Effector memory CD8-positive, alpha-beta T cell (primary cell): ENCODE results near the gene THAP7.
"Not testable (repeated sequence)": the region's sequence is repeated elsewhere in the genome, so short reads cannot be mapped to it uniquely, and the experiment has no call there.

Source experiments
- ATAC-seq: fragments of 150-1000 bp; cut with Tn5 transposase; replicated peaks from 2 replicates; pipeline ENCODE4 v1.10.0; 2021; ENCODE audit warnings: mild to moderate bottlenecking, moderate library complexity
- DNase-seq, 3 experiments: peaks; one replicate each; pipeline ENCODE4 v3.0.0; 2021
- H3K27ac Mint-ChIP-seq, 2 donors: one replicate each; pipeline ENCODE4 v1.8.0; 2022; ENCODE audit warnings: mild to moderate bottlenecking in 2 of 2, mixed read lengths in 2 of 2, moderate library complexity in 2 of 2
- H3K27me3 Mint-ChIP-seq, 2 donors: one replicate each; pipeline ENCODE4 v1.8.0; 2022; ENCODE audit warnings: mixed read lengths in 2 of 2
- H3K36me3 Mint-ChIP-seq: one replicate; pipeline ENCODE4 v1.8.0; 2022; ENCODE audit warnings: mild to moderate bottlenecking, moderate library complexity, mixed read lengths; ENCODE audit not compliant: insufficient read depth
- H3K4me1 Mint-ChIP-seq, 2 donors: one replicate each; pipeline ENCODE4 v1.8.0; 2022; ENCODE audit warnings: low read depth in 2 of 2, mixed read lengths in 2 of 2
- H3K4me3 Mint-ChIP-seq, 2 donors: one replicate each; pipeline ENCODE4 v1.8.0; 2022; ENCODE audit warnings: mild to moderate bottlenecking in 2 of 2, mixed read lengths in 2 of 2, moderate library complexity in 2 of 2
- H3K9me3 Mint-ChIP-seq, 2 donors: one replicate each; pipeline ENCODE4 v1.8.0; 2022; ENCODE audit warnings: mixed read lengths in 2 of 2

THAP7 gene

DNA sequence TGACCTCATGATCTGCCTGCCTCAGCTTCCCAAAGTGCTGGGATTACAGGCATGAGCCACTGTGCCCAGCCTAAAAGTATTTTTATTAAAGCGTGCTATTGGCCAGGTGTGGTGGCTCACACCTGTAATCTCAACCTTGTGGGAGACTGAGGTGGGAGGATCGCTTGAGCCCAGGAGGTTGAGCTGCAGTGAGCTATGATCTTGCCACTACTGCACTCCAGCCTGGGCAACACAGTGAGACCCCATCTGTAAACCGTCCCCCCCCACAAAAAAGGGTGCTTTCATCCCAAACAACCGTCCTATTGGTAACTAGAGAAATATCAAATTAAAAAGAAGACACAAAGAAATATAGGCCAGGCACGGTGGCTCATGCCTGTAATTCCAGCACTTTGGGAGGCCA lies 37.2 kb upstream of the THAP7 start:
- not testable (repeated sequence) for ATAC-seq

GRCh38 chr22:21038405-21038804 lies 36.5 kb upstream of the THAP7 start:
- H3K4me3 Mint-ChIP-seq: no peak overlapping the region

More for the DNA sequence above, 37.2 kb upstream of the THAP7 start:
- H3K27ac Mint-ChIP-seq, H3K4me3 Mint-ChIP-seq, H3K9me3 Mint-ChIP-seq, DNase-seq, H3K36me3 Mint-ChIP-seq: not testable (repeated sequence)
- H3K27me3 Mint-ChIP-seq: peaks cover 36 to 62% of the 10 kb centered on the region in 2 donors
- H3K4me1 Mint-ChIP-seq: peaks cover 10 to 12% of the 10 kb centered on the region in 2 donors

GRCh38 chr22:21034989-21035388 lies 33.1 kb upstream of the THAP7 start:
- ATAC-seq (no peak), DNase-seq (no peak)
- no peak overlapping the region for H3K4me3 Mint-ChIP-seq
- peaks cover 0 to 3% of the 10 kb centered on the region in 2 donors for H3K4me1 Mint-ChIP-seq
- H3K36me3 Mint-ChIP-seq: peaks cover 2% of the 10 kb centered on the region
- H3K9me3 Mint-ChIP-seq: no peaks in the 10 kb centered on the region
- H3K27me3 Mint-ChIP-seq: peaks cover 49 to 78% of the 10 kb centered on the region in 2 donors
- H3K27ac Mint-ChIP-seq: no peak overlapping the region

More at GRCh38 chr22:21038405-21038804, 36.5 kb upstream of the THAP7 start:
- peaks cover 3 to 6% of the 10 kb centered on the region in 2 donors for H3K4me1 Mint-ChIP-seq
- H3K36me3 Mint-ChIP-seq: no peaks in the 10 kb centered on the region
- peaks cover 34 to 62% of the 10 kb centered on the region in 2 donors for H3K27me3 Mint-ChIP-seq
- no peak overlapping the region for H3K27ac Mint-ChIP-seq
- DNase-seq (no peak), ATAC-seq (no peak)
- no peaks in the 10 kb centered on the region for H3K9me3 Mint-ChIP-seq

- peaks cover 0 to 3% of the 10 kb centered on the region in 2 donors for H3K4me1 Mint-ChIP-seq
- no peak overlapping the region for H3K4me3 Mint-ChIP-seq
- no peak overlapping the region for H3K27ac Mint-ChIP-seq
- H3K27me3 Mint-ChIP-seq: peaks cover 57 to 87% of the 10 kb centered on the region in 2 donors
- ATAC-seq (no peak), DNase-seq (no peak)
- H3K36me3 Mint-ChIP-seq: peaks cover 2% of the 10 kb centered on the region
- no peaks in the 10 kb centered on the region for H3K9me3 Mint-ChIP-seq
Measured at GRCh38 chr22:21033895-21034294, 32.0 kb upstream of the THAP7 start.

GRCh38 chr22:21032868-21033688 lies 31.2 kb upstream of the THAP7 start:
- Mint-ChIP-seq H3K4me1 (peaks cover 0 to 3% of the 10 kb centered on the region in 2 donors), H3K36me3 (peaks cover 2% of the 10 kb centered on the region), H3K9me3 (no peaks in the 10 kb centered on the region), H3K27ac (no peak overlapping the region), H3K4me3 (peak overlapping the region in 1 of 2 donors; percentile 42), H3K27me3 (peaks cover 57 to 80% of the 10 kb centered on the region in 2 donors)
- ATAC-seq (no peak), DNase-seq (no peak)

GRCh38 chr22:21032037-21032867 lies 30.3 kb upstream of the THAP7 start, which contains the start of gene SLC7A4:
Gene SLC7A4, minus strand, starts transcription at chr22:21032561. Its CDS starts 749 bp downstream, at chr22:21031812.
- no peaks in the 10 kb centered on the region for H3K9me3 Mint-ChIP-seq
- H3K27ac Mint-ChIP-seq: no peak within 1 kb of the TSS
- DNase-seq: no peak
- peak; percentile 74 for ATAC-seq
- peaks cover 53 to 75% of the 10 kb centered on the region in 2 donors for H3K27me3 Mint-ChIP-seq
- peaks cover 2% of the 10 kb centered on the region for H3K36me3 Mint-ChIP-seq
- H3K4me3 Mint-ChIP-seq: peak within 1 kb of the TSS in 1 of 2 donors; percentile 52
- H3K4me1 Mint-ChIP-seq: peaks cover 0 to 3% of the 10 kb centered on the region in 2 donors

DNA sequence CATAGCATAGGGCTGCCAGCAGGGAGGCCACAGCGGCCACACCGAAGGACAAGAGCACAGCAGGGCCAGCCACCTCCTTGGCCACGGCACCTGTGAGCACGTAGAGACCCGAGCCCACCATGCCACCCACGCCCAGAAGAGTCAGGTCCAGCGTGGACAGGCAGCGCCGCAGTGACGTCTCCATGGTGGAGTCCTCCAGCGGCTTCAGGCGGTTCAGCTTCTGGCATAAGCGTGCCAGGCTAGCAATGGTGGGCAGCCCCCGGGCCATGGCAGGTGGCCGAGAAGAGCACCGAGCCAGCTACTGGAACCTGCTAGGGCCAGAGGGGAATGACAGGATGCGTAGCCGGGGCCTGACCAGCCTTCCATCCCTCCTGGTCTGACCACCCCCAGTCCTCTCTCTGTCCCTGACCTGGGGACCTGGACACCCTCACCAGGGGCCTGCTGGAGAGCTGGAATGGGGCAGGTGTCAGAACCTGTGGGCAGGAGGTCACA lies 29.7 kb upstream of the THAP7 start:
- peaks cover 51 to 72% of the 10 kb centered on the region in 2 donors for H3K27me3 Mint-ChIP-seq
- no peak for ATAC-seq
- no peaks in the 10 kb centered on the region for H3K9me3 Mint-ChIP-seq

DNA sequence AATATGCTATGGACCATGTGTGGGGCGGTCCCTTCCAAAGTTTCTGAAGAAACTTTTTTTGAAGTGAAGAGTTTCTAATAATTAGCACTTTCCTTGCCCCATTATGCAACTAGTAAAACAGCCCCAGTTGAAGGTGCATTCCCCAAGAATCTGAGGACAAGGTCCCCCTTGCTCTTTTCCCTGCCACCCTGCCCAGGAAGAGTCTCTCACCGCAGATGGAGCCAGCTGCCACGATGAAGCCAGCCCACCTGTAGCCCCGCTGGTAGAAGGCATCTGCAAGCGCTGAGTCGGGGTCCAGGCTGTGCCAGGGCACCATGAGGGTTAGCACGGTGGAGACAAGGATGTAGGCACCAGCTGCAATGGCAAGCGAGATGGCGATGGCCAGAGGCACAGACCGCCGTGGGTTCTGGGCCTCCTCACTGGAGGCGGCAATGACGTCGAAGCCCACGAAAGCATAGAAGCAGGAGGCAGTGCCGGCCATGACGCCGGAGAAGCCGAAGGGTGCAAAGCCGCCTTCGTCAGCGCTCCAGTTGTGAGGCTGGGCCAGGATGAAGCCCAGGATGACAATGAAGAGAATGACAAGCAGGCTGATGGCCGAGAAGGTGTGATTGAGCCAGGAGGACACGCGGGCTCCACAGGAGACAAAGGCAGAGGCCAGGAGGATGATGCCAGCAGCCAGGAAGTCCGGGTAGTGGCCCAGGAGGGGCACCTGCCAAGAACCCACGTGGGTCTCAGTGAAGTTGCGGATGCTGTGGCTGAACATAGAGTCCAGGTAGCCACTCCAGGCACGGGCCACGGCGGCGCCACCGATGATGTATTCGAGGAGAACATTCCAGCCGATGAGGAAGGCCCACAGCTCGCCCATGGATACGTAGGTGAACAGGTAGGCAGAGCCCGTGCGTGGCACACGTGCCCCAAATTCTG lies 29.0 kb upstream of the THAP7 start:
- H3K27me3 Mint-ChIP-seq: peaks cover 47 to 67% of the 10 kb centered on the region in 2 donors
- DNase-seq (no peak), ATAC-seq (no peak)
- no peak overlapping the region for H3K27ac Mint-ChIP-seq
- peaks cover 2% of the 10 kb centered on the region for H3K36me3 Mint-ChIP-seq
- peaks cover 2 to 5% of the 10 kb centered on the region in 2 donors for H3K4me1 Mint-ChIP-seq
- peak overlapping the region in 1 of 2 donors; percentile 52 for H3K4me3 Mint-ChIP-seq
- no peaks in the 10 kb centered on the region for H3K9me3 Mint-ChIP-seq

More for the DNA sequence above, 29.7 kb upstream of the THAP7 start:
- H3K4me3 Mint-ChIP-seq: peak overlapping the region in 1 of 2 donors; percentile 52
- peaks cover 2% of the 10 kb centered on the region for H3K36me3 Mint-ChIP-seq
- H3K27ac Mint-ChIP-seq: no peak overlapping the region
- no peak for DNase-seq
- H3K4me1 Mint-ChIP-seq: peaks cover 0 to 3% of the 10 kb centered on the region in 2 donors

- H3K36me3 Mint-ChIP-seq: peaks cover 2% of the 10 kb centered on the region
- ATAC-seq (no peak), DNase-seq (no peak)
- no peaks in the 10 kb centered on the region for H3K9me3 Mint-ChIP-seq
- no peak overlapping the region for H3K27ac Mint-ChIP-seq
- peaks cover 39 to 59% of the 10 kb centered on the region in 2 donors for H3K27me3 Mint-ChIP-seq
- H3K4me1 Mint-ChIP-seq: peaks cover 10 to 14% of the 10 kb centered on the region in 2 donors
- H3K4me3 Mint-ChIP-seq: peak overlapping the region in 1 of 2 donors; percentile 21
Measured at GRCh38 chr22:21030032-21030431, 28.1 kb upstream of the THAP7 start.

- H3K4me1 Mint-ChIP-seq: peaks cover 12 to 16% of the 10 kb centered on the region in 2 donors
- H3K27me3 Mint-ChIP-seq: peaks cover 34 to 55% of the 10 kb centered on the region in 2 donors
- H3K9me3 Mint-ChIP-seq: no peaks in the 10 kb centered on the region
- ATAC-seq: no peak
- H3K36me3 Mint-ChIP-seq: peaks cover 2% of the 10 kb centered on the region
- H3K4me3 Mint-ChIP-seq: no peak overlapping the region
- no peak for DNase-seq
- H3K27ac Mint-ChIP-seq: no peak overlapping the region
Measured at GRCh38 chr22:21029486-21030025, 27.6 kb upstream of the THAP7 start.

DNA sequence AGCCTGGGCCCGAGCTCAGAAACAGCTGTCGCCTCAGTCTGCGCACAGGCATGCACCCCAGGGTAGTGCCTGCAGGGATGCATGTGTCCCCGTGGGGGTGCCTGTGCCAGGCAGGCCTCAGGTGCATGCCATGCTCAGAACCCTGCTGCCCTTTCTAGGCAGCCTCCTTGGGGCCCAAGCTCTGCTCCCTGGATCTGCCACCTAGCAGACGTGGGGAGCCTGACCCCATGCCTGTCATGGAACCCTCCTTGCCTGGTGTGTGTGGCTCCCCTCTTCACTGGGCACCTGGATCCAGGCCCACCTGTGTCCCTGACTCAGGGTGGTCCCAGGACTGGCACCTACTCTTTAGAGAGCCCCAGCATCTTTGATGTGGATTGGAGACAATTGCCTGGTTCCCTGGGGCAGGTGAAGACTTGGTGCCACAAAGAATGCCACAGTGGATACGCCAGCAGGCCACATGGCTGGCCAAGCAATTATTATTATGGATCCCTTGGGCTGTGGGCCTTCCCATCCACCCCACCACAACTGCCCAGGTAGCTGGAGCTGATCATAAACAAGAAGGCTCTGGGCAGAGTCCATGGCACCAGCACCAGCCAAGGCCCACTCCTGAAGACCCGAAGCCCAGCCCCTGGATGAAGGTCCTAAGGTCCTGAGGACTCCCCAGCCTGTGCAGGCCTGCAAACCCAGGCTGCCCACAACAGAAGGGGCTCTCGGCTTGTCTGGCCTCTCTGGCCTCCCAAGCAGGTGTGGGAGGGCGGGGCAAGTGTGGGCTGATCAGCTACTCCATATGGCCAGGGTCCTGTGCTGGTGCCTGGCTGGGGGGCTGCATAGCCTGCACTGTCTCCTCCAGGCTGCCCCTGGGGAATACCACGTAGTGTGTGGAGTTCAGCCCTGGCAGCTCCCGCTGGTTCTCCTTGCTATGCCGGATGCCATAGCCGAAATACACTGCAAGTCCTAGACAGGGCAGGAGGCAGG lies 26.6 kb upstream of the THAP7 start:
- H3K27ac Mint-ChIP-seq: no peak overlapping the region
- peaks cover 32 to 45% of the 10 kb centered on the region in 2 donors for H3K27me3 Mint-ChIP-seq
- H3K36me3 Mint-ChIP-seq: peaks cover 2% of the 10 kb centered on the region
- ATAC-seq: no peak
- DNase-seq: no peak
- H3K4me1 Mint-ChIP-seq: peaks cover 12 to 16% of the 10 kb centered on the region in 2 donors
- H3K4me3 Mint-ChIP-seq: no peak overlapping the region
- no peaks in the 10 kb centered on the region for H3K9me3 Mint-ChIP-seq
